Calu3 (cell line): ENCODE data around the gene SPSB1. TPM values are rescaled to one million over a fixed set of nuclear protein-coding genes. Genes with fewer than 3 reads are reported as not detected.

Experiments used
- BruUV-seq: library from RNA; stranded (reverse); fragments of 400-500 nt; replicated peaks from 2 replicates; lab custom pipeline; 2021; lab: Mats Ljungman, UMichigan
- CTCF ChIA-PET: fragments of 300-600 bp; sonication (Branson Sonifier 250); formaldehyde crosslinking; loops from one replicate; lab custom pipeline; 2022; ENCODE audit warnings: antibody characterized with exemption; lab: Charles Lee
- DNase-seq: peaks from one replicate; pipeline ENCODE4 v3.0.0; 2022
- H3K27ac Mint-ChIP-seq: one replicate; pipeline ENCODE4 v1.8.0; 2022; ENCODE audit warnings: mixed read lengths; ENCODE audit not compliant: unreplicated experiment
- H3K27me3 Mint-ChIP-seq: one replicate; pipeline ENCODE4 v1.8.0; 2022; ENCODE audit warnings: mixed read lengths; ENCODE audit not compliant: unreplicated experiment
- H3K36me3 Mint-ChIP-seq: one replicate; pipeline ENCODE4 v1.8.0; 2022; ENCODE audit warnings: mild to moderate bottlenecking, moderate library complexity, mixed read lengths; ENCODE audit not compliant: insufficient read depth, unreplicated experiment
- H3K4me1 Mint-ChIP-seq: one replicate; pipeline ENCODE4 v1.8.0; 2022; ENCODE audit warnings: mild to moderate bottlenecking, low read depth, mixed read lengths; ENCODE audit not compliant: unreplicated experiment
- H3K4me3 Mint-ChIP-seq: one replicate; pipeline ENCODE4 v1.8.0; 2022; ENCODE audit warnings: mild to moderate bottlenecking, low read depth, moderate library complexity, mixed read lengths; ENCODE audit not compliant: unreplicated experiment
- H3K9me3 Mint-ChIP-seq: one replicate; pipeline ENCODE4 v1.8.0; 2022; ENCODE audit warnings: low read depth, mixed read lengths; ENCODE audit not compliant: unreplicated experiment
- CTCF ChIP-seq: fragments of 200-600 bp; IDR thresholded peaks from one replicate; pipeline ENCODE4 v1.8.0; 2022; ENCODE audit warnings: antibody characterized with exemption; ENCODE audit not compliant: unreplicated experiment
- intact Hi-C: fragments of 100-400 bp; cut with micrococcal nuclease; formaldehyde crosslinking; loops from one replicate; pipeline ENCODE4 v1.10.0; 2022; ENCODE audit not compliant: unreplicated experiment
- total RNA-seq: library from RNA; stranded (reverse); gene quantifications from 2 replicates; pipeline ENCODE4 v1.2.3, GENCODE V29; 2022

Gene SPSB1
- total RNA-seq, 1 experiment from 2014 or later, result 4.9 TPM

GRCh38 chr1:9293241-9293532 is 493 bp downstream of the SPSB1 start:
- Mint-ChIP-seq H3K4me1 (peaks cover 18% of the 10 kb centered on the region), H3K27ac (no peak overlapping the region), H3K9me3 (peaks cover 3% of the 10 kb centered on the region), H3K36me3 (peaks cover 20% of the 10 kb centered on the region), H3K27me3 (no peaks in the 10 kb centered on the region), H3K4me3 (no peak overlapping the region)
- CTCF ChIA-PET, result no interaction called here
- BruUV-seq, result no TSS peak
- intact Hi-C loops, result no loop called here
- no peak for TF ChIP-seq CTCF
- DNase-seq, result no peak

GRCh38 chr1:9293533-9294404 is 1.1 kb downstream of the SPSB1 start:
- no TSS peak for BruUV-seq
- Mint-ChIP-seq H3K9me3 (peaks cover 3% of the 10 kb centered on the region), H3K4me3 (no peak overlapping the region), H3K36me3 (peaks cover 19% of the 10 kb centered on the region), H3K27ac (no peak overlapping the region), H3K4me1 (peaks cover 18% of the 10 kb centered on the region), H3K27me3 (no peaks in the 10 kb centered on the region)
- CTCF ChIA-PET, result no interaction called here
- DNase-seq, result no peak
- TF ChIP-seq CTCF, result no peak
- intact Hi-C loops, result no loop called here

GRCh38 chr1:9294405-9294773 is 1.7 kb downstream of the SPSB1 start:
- Mint-ChIP-seq H3K4me1 (peaks cover 18% of the 10 kb centered on the region), H3K9me3 (no peaks in the 10 kb centered on the region), H3K27me3 (no peaks in the 10 kb centered on the region), H3K4me3 (no peak overlapping the region), H3K36me3 (peaks cover 15% of the 10 kb centered on the region), H3K27ac (no peak overlapping the region)
- intact Hi-C loops, result no loop called here
- BruUV-seq, result TSS peak; percentile 50
- TF ChIP-seq CTCF, result no peak
- CTCF ChIA-PET, result no interaction called here
- DNase-seq, result no peak

GRCh38 chr1:9294910-9295636 is 2.4 kb downstream of the SPSB1 start:
- H3K9me3 Mint-ChIP-seq, result no peaks in the 10 kb centered on the region
- intact Hi-C loops, result no loop called here
- H3K27me3 Mint-ChIP-seq, result no peaks in the 10 kb centered on the region
- H3K36me3 Mint-ChIP-seq, result peaks cover 17% of the 10 kb centered on the region
- no peak for DNase-seq
- H3K4me3 Mint-ChIP-seq, result no peak overlapping the region
- BruUV-seq, result no TSS peak
- no peak for TF ChIP-seq CTCF
- H3K27ac Mint-ChIP-seq, result no peak overlapping the region
- CTCF ChIA-PET, result no interaction called here
- H3K4me1 Mint-ChIP-seq, result peaks cover 18% of the 10 kb centered on the region
